PFSK-1 (cell line): Measurements from ENCODE around the gene NACC1.

Source experiments
- POLR2AphosphoS5 ChIP-seq: IDR thresholded peaks from 2 replicates; pipeline ENCODE4 v1.6.1; 2012; ENCODE audit warnings: low read depth, mild to moderate bottlenecking, control low read depth, low read length, moderate library complexity
- REST ChIP-seq, 2 experiments: IDR thresholded peaks; 2 replicates each; pipeline versions ENCODE4 v1.6.1 to v1.8.0; 2011 to 2012; ENCODE audit warnings: low read depth in 2 of 2, low read length in 2 of 2, control low read depth in 1 of 2, inconsistent platforms in 1 of 2, mild to moderate bottlenecking in 1 of 2, moderate library complexity in 1 of 2; ENCODE audit not compliant: insufficient read depth in 1 of 2
- SIN3A ChIP-seq: IDR thresholded peaks from 2 replicates; pipeline ENCODE4 v1.6.1; 2012; ENCODE audit warnings: mild to moderate bottlenecking, low read length, moderate library complexity, borderline replicate concordance; ENCODE audit not compliant: insufficient read depth
- TAF1 ChIP-seq: IDR thresholded peaks from 2 replicates; pipeline ENCODE4 v1.6.1; 2012; ENCODE audit warnings: low read length, control low read depth, borderline replicate concordance; ENCODE audit not compliant: insufficient read depth

GRCh38 chr19:13181747-13182388 lies 63.8 kb downstream of the NACC1 start:
- 0 out of 4 replicates have a peak, but pooled peaks of 1 of the 2 experiments have one; percentile 13 for TF ChIP-seq REST (IDR thresholded peaks at IDR 0.05; ENCODE audit: insufficient read depth in 1 of 2, low read depth in 2 of 2, low read length in 2 of 2)
- TF ChIP-seq POLR2AphosphoS5, result 0 out of 2 replicates have a peak, but pooled peaks have one; percentile 35
- 0 out of 2 replicates have a peak, but pooled peaks have one; percentile 29 for TF ChIP-seq SIN3A
- no peak for TF ChIP-seq TAF1
